Measurements from ENCODE around the gene GABBR2.

GRCh38 chr9:98456156-98456613 lies 252.6 kb downstream of the GABBR2 start:
- TF ChIP-seq EP300 (IDR thresholded peaks at IDR 0.05; ENCODE audit: borderline replicate concordance in 1 of 2, low read depth in 2 of 2, low read length in 2 of 2) (no peak), BACH1 (IDR thresholded peaks at IDR 0.05; ENCODE audit: low read length) (no peak), FOSL1 (IDR thresholded peaks at IDR 0.05; ENCODE audit: insufficient read depth, low read depth, low read length) (no peak), ZNF274 (IDR thresholded peaks at IDR 0.05; ENCODE audit: borderline replicate concordance, extremely low read depth, low read length) (no peak), EZH2 (IDR thresholded peaks at IDR 0.05; ENCODE audit: low read depth, low read length, severe bottlenecking) (no peak), CTCF (IDR thresholded peaks at IDR 0.05; ENCODE audit: control extremely low read depth in 1 of 3, insufficient read depth in 1 of 3, low read depth in 1 of 3, low read length in 3 of 3) (no peak), RFX5 (IDR thresholded peaks at IDR 0.05; ENCODE audit: borderline replicate concordance, low read depth, low read length) (no peak), JUND (IDR thresholded peaks at IDR 0.05; ENCODE audit: low read length) (no peak), YY1 (IDR thresholded peaks at IDR 0.05; ENCODE audit: low read depth, low read length) (no peak), CBX5 (IDR thresholded peaks at IDR 0.05; ENCODE audit: low read depth, low read length) (no peak), RAD21 (IDR thresholded peaks at IDR 0.05 in 1 of 2, conservative IDR thresholded peaks at IDR 0.05 in 1 of 2; ENCODE audit: low read depth in 2 of 2, low read length in 2 of 2) (no peak)
- TF ChIP-seq, protein P1, sequence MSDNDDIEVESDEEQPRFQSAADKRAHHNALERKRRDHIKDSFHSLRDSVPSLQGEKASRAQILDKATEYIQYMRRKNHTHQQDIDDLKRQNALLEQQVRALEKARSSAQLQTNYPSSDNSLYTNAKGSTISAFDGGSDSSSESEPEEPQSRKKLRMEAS (IDR thresholded peaks at IDR 0.05) = no peak

Data from H1 (cell line).